Liver (tissue), 9 donors: ENCODE measurements around the gene DNAH5. TPM values are rescaled to one million over a fixed set of nuclear protein-coding genes. Genes with fewer than 3 reads are reported as not detected.

Source experiments
- DNase-seq: peaks from one replicate; pipeline ENCODE4 v3.0.0-alpha.2; 2017; ENCODE audit warnings: low spot score
- H3K27ac ChIP-seq, 2 donors: one replicate each; pipeline ENCODE4 v1.7.0; 2013; ENCODE audit warnings: inconsistent platforms in 2 of 2, low read length in 2 of 2, control low read depth in 1 of 2, low read depth in 1 of 2, mild to moderate bottlenecking in 1 of 2
- H3K27me3 ChIP-seq, 4 donors: one replicate each; pipeline versions ENCODE4 v1.6.1 to v1.7.0; 2013; ENCODE audit warnings: low read length in 3 of 4, inconsistent platforms in 1 of 4, mild to moderate bottlenecking in 1 of 4, moderate library complexity in 1 of 4; ENCODE audit not compliant: control insufficient read depth in 4 of 4, insufficient read depth in 4 of 4
- H3K36me3 ChIP-seq, 4 donors: one replicate each; pipeline versions ENCODE4 v1.6.1 to v1.7.0; 2013; ENCODE audit warnings: low read length in 3 of 4, mild to moderate bottlenecking in 3 of 4, low read depth in 1 of 4, moderate library complexity in 1 of 4; ENCODE audit not compliant: control insufficient read depth in 4 of 4, insufficient read depth in 3 of 4
- H3K4me1 ChIP-seq, 4 donors: one replicate each; pipeline versions ENCODE4 v1.6.1 to v1.7.0; 2013; ENCODE audit warnings: low read length in 3 of 4, mild to moderate bottlenecking in 3 of 4, moderate library complexity in 1 of 4; ENCODE audit not compliant: control insufficient read depth in 4 of 4, insufficient read depth in 4 of 4
- H3K4me3 ChIP-seq, 3 donors: one replicate each; pipeline versions ENCODE4 v1.6.1 to v1.7.0; 2013; ENCODE audit warnings: low read length in 3 of 3, control low read depth in 1 of 3, low read depth in 1 of 3, mild to moderate bottlenecking in 1 of 3
- H3K9ac ChIP-seq, 2 donors: one replicate each; pipeline ENCODE4 v1.7.0; 2013; ENCODE audit warnings: low read length in 2 of 2, mild to moderate bottlenecking in 2 of 2, moderate library complexity in 2 of 2, control low read depth in 1 of 2, low read depth in 1 of 2
- H3K9me3 ChIP-seq, 4 donors: one replicate each; pipeline versions ENCODE4 v1.6.1 to v1.7.0; 2013; ENCODE audit warnings: low read length in 3 of 4; ENCODE audit not compliant: control insufficient read depth in 4 of 4
- EGR1 ChIP-seq, 2 donors: IDR thresholded peaks; 2 replicates each; pipeline ENCODE4 v1.6.1; 2016 to 2018; ENCODE audit warnings: antibody characterized with exemption in 2 of 2, low read depth in 2 of 2
- FOXA1 ChIP-seq: IDR thresholded peaks from 2 replicates; pipeline ENCODE4 v1.6.1; 2016; ENCODE audit warnings: antibody characterized with exemption
- GABPA ChIP-seq, 2 donors: IDR thresholded peaks in 1 of 2; conservative IDR thresholded peaks in 1 of 2; 2 replicates each; pipeline ENCODE4 v1.6.1; 2016; ENCODE audit warnings: antibody characterized with exemption in 2 of 2, mild to moderate bottlenecking in 1 of 2, moderate library complexity in 1 of 2
- HNF4A ChIP-seq, 2 donors: conservative IDR thresholded peaks; 2 replicates each; pipeline ENCODE4 v1.6.1; 2016; ENCODE audit warnings: antibody characterized with exemption in 2 of 2, mild to moderate bottlenecking in 2 of 2
- HNF4G ChIP-seq: IDR thresholded peaks from 2 replicates; pipeline ENCODE4 v1.6.1; 2016; ENCODE audit warnings: antibody characterized with exemption
- JUND ChIP-seq, 2 donors: IDR thresholded peaks; 2 replicates each; pipeline ENCODE4 v1.6.1; 2016; ENCODE audit warnings: antibody characterized with exemption in 2 of 2
- NR2F2 ChIP-seq: IDR thresholded peaks from 2 replicates; pipeline ENCODE4 v1.6.1; 2016; ENCODE audit warnings: antibody characterized with exemption
- RAD21 ChIP-seq, 2 donors: IDR thresholded peaks; 2 replicates each; pipeline ENCODE4 v1.6.1; 2016; ENCODE audit warnings: antibody characterized with exemption in 2 of 2, mild to moderate bottlenecking in 2 of 2
- RXRA ChIP-seq, 2 donors: IDR thresholded peaks; 2 replicates each; pipeline ENCODE4 v1.6.1; 2017 to 2018; ENCODE audit warnings: antibody characterized with exemption in 2 of 2, mild to moderate bottlenecking in 1 of 2
- SP1 ChIP-seq: IDR thresholded peaks from 2 replicates; pipeline ENCODE4 v1.6.1; 2018; ENCODE audit warnings: antibody characterized with exemption, mild to moderate bottlenecking
- TAF1 ChIP-seq: conservative IDR thresholded peaks from 2 replicates; pipeline ENCODE4 v1.6.1; 2016; ENCODE audit warnings: antibody characterized with exemption, mild to moderate bottlenecking
- YY1 ChIP-seq: IDR thresholded peaks from 2 replicates; pipeline ENCODE4 v1.6.1; 2016; ENCODE audit warnings: antibody characterized with exemption, mild to moderate bottlenecking
- WGBS: extraction: QIAGEN DNeasy Blood & Tissue Kit; methylation state at CpG from one replicate; pipeline ENCODE4 v1.1.7; 2013; 5-methylcytosine and 5-hydroxymethylcytosine counted together
- polyA plus RNA-seq, 2 donors: library from polyadenylated mRNA; stranded (reverse) in 1 of 2; unstranded in 1 of 2; fragments of 200-250 nt in 1 of 2; fragments of >200 nt in 1 of 2; fragmentation: Nextera tagmentation in 1 of 2; extraction: Ambion mirVana in 1 of 2; gene quantifications; one replicate each; pipeline versions ENCODE4 v1.2.1 to v1.2.3, GENCODE V29; 2013 to 2015
- total RNA-seq, 2 donors: library from RNA; depleted of rRNA; stranded (reverse); fragments of >200 nt; gene quantifications; one replicate each; pipeline ENCODE4 v1.2.3, GENCODE V29; 2014
- TF ChIP-seq, protein P1 (sequence below): IDR thresholded peaks from 2 replicates; pipeline ENCODE4 v1.6.1; 2016; ENCODE audit warnings: antibody characterized with exemption
- TF ChIP-seq, protein P2 (sequence below): IDR thresholded peaks from 2 replicates; pipeline ENCODE4 v1.6.1; 2016; ENCODE audit warnings: antibody characterized with exemption
- TF ChIP-seq, protein P3 (sequence below): fragments of 150-350 bp; IDR thresholded peaks from 2 replicates; pipeline ENCODE4 v1.5.1; 2017; ENCODE audit warnings: improper control_type of control experiment, low read depth, low read length; ENCODE audit not compliant: missing input control
- donor health status: healthy.
- donor health status: healthy.
- donor health status: healthy.
- donor health status: healthy.
- donor health status: healthy.

Gene DNAH5
- total and polyA plus RNA-seq, 4 donors, result 0.19 to 14.8 (median 4.4) TPM

DNA sequence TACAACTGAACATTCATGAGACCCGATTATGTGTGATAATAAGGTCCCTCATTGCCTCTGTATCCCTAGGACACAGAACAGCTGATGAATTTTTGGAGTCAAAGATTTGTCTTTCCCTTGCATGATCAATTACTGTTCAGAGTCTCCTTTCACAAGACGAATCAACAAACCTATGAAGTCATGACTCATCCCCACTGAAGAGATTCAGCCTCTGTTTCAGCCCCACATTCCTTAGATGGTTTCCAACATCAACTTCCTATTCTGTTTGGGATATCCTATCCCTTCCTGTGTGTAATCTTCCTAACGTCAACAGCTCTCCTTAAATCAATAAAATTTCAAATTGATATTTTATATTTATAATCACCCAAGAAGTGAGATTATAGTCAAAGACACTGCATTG is 199.0 kb downstream of the DNAH5 start (continued):
- TF ChIP-seq, protein P1, sequence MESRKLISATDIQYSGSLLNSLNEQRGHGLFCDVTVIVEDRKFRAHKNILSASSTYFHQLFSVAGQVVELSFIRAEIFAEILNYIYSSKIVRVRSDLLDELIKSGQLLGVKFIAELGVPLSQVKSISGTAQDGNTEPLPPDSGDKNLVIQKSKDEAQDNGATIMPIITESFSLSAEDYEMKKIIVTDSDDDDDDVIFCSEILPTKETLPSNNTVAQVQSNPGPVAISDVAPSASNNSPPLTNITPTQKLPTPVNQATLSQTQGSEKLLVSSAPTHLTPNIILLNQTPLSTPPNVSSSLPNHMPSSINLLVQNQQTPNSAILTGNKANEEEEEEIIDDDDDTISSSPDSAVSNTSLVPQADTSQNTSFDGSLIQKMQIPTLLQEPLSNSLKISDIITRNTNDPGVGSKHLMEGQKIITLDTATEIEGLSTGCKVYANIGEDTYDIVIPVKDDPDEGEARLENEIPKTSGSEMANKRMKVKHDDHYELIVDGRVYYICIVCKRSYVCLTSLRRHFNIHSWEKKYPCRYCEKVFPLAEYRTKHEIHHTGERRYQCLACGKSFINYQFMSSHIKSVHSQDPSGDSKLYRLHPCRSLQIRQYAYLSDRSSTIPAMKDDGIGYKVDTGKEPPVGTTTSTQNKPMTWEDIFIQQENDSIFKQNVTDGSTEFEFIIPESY, result no peak
- TF ChIP-seq TAF1 (no peak), JUND (IDR thresholded peaks at IDR 0.05) (no peak), FOXA1 (no peak), EGR1 (IDR thresholded peaks at IDR 0.05; ENCODE audit: low read depth in 2 of 2) (no peak), GABPA (IDR thresholded peaks at IDR 0.05 in 1 of 2, conservative IDR thresholded peaks at IDR 0.05 in 1 of 2) (no peak), HNF4A (conservative IDR thresholded peaks at IDR 0.05) (no peak), SP1 (no peak)
- TF ChIP-seq, protein P2, sequence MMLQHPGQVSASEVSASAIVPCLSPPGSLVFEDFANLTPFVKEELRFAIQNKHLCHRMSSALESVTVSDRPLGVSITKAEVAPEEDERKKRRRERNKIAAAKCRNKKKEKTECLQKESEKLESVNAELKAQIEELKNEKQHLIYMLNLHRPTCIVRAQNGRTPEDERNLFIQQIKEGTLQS, result no peak

DNA sequence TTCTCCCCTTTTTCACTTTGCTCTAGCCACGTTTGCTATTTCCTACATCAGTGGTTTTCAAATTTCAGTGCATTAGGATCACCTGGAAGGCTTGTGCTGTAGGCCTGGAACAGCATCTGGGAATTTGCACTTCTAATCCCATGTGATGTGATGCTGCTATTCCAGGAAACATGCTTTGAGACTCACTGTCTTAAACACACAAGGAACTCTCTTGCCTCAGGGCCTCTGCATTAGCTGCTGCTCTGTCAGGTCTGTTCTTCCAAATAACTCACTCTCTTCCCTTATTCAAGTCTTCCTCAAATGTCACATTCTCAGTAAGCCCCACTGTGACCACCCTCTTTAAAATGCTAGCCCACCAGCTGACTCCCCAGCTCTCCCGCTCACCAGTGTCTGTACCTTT is 204.0 kb downstream of the DNAH5 start:
- Histone ChIP-seq H3K27ac (no peak overlapping the region), H3K4me3 (no peak overlapping the region), H3K36me3 (no peaks in the 10 kb centered on the region), H3K27me3 (no peaks in the 10 kb centered on the region), H3K9me3 (no peaks in the 10 kb centered on the region), H3K4me1 (no peaks in the 10 kb centered on the region), H3K9ac (no peak overlapping the region)
- DNase-seq, result no peak
- 69% methylated on average over 2 of the region's 2 CpGs for WGBS
- TF ChIP-seq, protein P2, result no peak
- TF ChIP-seq HNF4G (no peak), TAF1 (no peak), NR2F2 (no peak), GABPA (IDR thresholded peaks at IDR 0.05 in 1 of 2, conservative IDR thresholded peaks at IDR 0.05 in 1 of 2) (no peak), YY1 (no peak), SP1 (no peak), HNF4A (conservative IDR thresholded peaks at IDR 0.05) (no peak), EGR1 (IDR thresholded peaks at IDR 0.05; ENCODE audit: low read depth in 2 of 2) (no peak)

DNA sequence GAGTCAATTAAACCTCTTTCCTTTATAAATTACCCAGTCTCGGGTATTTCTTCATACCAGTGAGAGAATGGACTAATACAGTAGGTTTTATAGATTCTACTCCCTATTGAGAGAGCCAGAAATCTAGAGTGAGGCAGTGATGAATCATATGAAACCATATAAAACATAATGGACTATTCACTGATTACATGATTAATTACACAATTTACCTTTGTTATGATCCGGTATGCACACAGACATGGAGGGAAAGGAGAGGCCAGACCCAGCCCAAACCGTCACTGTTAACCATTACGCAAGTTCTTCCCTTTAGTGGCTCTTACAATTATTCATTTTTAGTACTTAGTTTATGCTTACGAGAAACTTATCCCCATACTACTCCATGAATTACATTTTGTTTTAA is 205.0 kb downstream of the DNAH5 start:
- no peak for TF ChIP-seq YY1
- TF ChIP-seq RXRA (IDR thresholded peaks at IDR 0.05), result no peak
- TF ChIP-seq, protein P3, sequence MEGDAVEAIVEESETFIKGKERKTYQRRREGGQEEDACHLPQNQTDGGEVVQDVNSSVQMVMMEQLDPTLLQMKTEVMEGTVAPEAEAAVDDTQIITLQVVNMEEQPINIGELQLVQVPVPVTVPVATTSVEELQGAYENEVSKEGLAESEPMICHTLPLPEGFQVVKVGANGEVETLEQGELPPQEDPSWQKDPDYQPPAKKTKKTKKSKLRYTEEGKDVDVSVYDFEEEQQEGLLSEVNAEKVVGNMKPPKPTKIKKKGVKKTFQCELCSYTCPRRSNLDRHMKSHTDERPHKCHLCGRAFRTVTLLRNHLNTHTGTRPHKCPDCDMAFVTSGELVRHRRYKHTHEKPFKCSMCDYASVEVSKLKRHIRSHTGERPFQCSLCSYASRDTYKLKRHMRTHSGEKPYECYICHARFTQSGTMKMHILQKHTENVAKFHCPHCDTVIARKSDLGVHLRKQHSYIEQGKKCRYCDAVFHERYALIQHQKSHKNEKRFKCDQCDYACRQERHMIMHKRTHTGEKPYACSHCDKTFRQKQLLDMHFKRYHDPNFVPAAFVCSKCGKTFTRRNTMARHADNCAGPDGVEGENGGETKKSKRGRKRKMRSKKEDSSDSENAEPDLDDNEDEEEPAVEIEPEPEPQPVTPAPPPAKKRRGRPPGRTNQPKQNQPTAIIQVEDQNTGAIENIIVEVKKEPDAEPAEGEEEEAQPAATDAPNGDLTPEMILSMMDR, result no peak
- no peak for TF ChIP-seq TAF1
- no peak for TF ChIP-seq GABPA (IDR thresholded peaks at IDR 0.05 in 1 of 2, conservative IDR thresholded peaks at IDR 0.05 in 1 of 2)
- no peak for TF ChIP-seq RAD21 (IDR thresholded peaks at IDR 0.05)
- Histone ChIP-seq H3K4me3 (no peak overlapping the region), H3K36me3 (no peaks in the 10 kb centered on the region), H3K9ac (no peak overlapping the region), H3K4me1 (no peaks in the 10 kb centered on the region), H3K27ac (no peak overlapping the region), H3K27me3 (no peaks in the 10 kb centered on the region), H3K9me3 (peaks cover 0 to under 1% (median 0%) of the 10 kb centered on the region in 4 donors)
- DNase-seq, result no peak
- 87% methylated on average over 5 of the region's 5 CpGs for WGBS
